Endodermal cell (in vitro differentiated cells): ENCODE data around the gene UQCC2. TPM values are rescaled to one million over a fixed set of nuclear protein-coding genes. Genes with fewer than 3 reads are reported as not detected.
A peak's percentile ranks its signal among the peaks of the same experiment; 100 is the strongest.

ENCODE experiments used
- DNase-seq: peaks from one replicate; pipeline ENCODE4 v3.0.0-alpha.2; 2017
- H3K27ac ChIP-seq: 2 replicates; pipeline ENCODE4 v1.5.1; 2013; ENCODE audit warnings: mild to moderate bottlenecking, low read depth, low read length, moderate library complexity
- H3K27me3 ChIP-seq: 2 replicates; pipeline ENCODE4 v1.6.1; 2013; ENCODE audit warnings: mild to moderate bottlenecking, low read length, moderate library complexity; ENCODE audit not compliant: insufficient read depth, control insufficient read depth, poor library complexity, severe bottlenecking
- H3K36me3 ChIP-seq: 2 replicates; pipeline ENCODE4 v1.7.0; 2013; ENCODE audit warnings: mild to moderate bottlenecking, low read length, moderate library complexity; ENCODE audit not compliant: control insufficient read depth, insufficient read depth
- H3K4me1 ChIP-seq: one replicate; pipeline ENCODE4 v1.7.0; 2013; ENCODE audit warnings: low read length; ENCODE audit not compliant: control insufficient read depth, insufficient read depth
- H3K4me3 ChIP-seq: 2 replicates; pipeline ENCODE4 v1.5.1; 2013; ENCODE audit warnings: mild to moderate bottlenecking, low read length, moderate library complexity
- H3K9ac ChIP-seq: 2 replicates; pipeline ENCODE4 v1.6.1; 2013; ENCODE audit warnings: mild to moderate bottlenecking, low read length, moderate library complexity; ENCODE audit not compliant: poor library complexity, severe bottlenecking; ENCODE audit errors: extremely low read depth
- H3K9me3 ChIP-seq: 2 replicates; pipeline ENCODE4 v1.6.1; 2013; ENCODE audit warnings: mild to moderate bottlenecking, low read length, moderate library complexity; ENCODE audit not compliant: control insufficient read depth
- H3K27ac Mint-ChIP-seq: 2 replicates; pipeline ENCODE4 v1.8.0; 2020; ENCODE audit warnings: mixed read lengths
- H3K27me3 Mint-ChIP-seq: 2 replicates; pipeline ENCODE4 v1.8.0; 2021; ENCODE audit warnings: mild to moderate bottlenecking, mixed read lengths; ENCODE audit not compliant: insufficient read depth
- H3K36me3 Mint-ChIP-seq: 2 replicates; pipeline ENCODE4 v1.8.0; 2020; ENCODE audit warnings: low read depth, mixed read lengths
- H3K4me1 Mint-ChIP-seq: 2 replicates; pipeline ENCODE4 v1.8.0; 2020; ENCODE audit warnings: mixed read lengths
- H3K4me3 Mint-ChIP-seq: 2 replicates; pipeline ENCODE4 v1.8.0; 2020; ENCODE audit warnings: mild to moderate bottlenecking, moderate library complexity, mixed read lengths
- H3K9me3 Mint-ChIP-seq: 2 replicates; pipeline ENCODE4 v1.8.0; 2020; ENCODE audit warnings: mild to moderate bottlenecking, mixed read lengths
- WGBS, 2 experiments: methylation state at CpG; one replicate each; pipeline versions ENCODE4 v1.1.5 to v1.1.7; 2013; ENCODE audit warnings: missing lambda C conversion rate in 2 of 2, mixed read lengths in 1 of 2; ENCODE audit not compliant: insufficient coverage in 1 of 2, insufficient read length in 1 of 2; 5-methylcytosine and 5-hydroxymethylcytosine counted together
- total RNA-seq, 2 donors: library from RNA; stranded (reverse); fragmentation: NEBNext Ultra II Directional in 1 of 2; extraction: Animal tissue kit (Norgen Biotek cat#: 25700) in 1 of 2; gene quantifications; 2 replicates in 1 of 2; 3 replicates in 1 of 2; pipeline ENCODE4 v1.2.1, GENCODE V29; 2021
- TF ChIP-seq, protein P1 (sequence below): fragments of 200-600 bp; sonication (generic); conservative IDR thresholded peaks from 2 replicates; pipeline ENCODE4 v1.5.0; 2021; ENCODE audit warnings: antibody characterized with exemption, mild to moderate bottlenecking

Gene UQCC2
- total RNA-seq, 2 donors from 2014 or later, result 120 to 174 TPM

DNA sequence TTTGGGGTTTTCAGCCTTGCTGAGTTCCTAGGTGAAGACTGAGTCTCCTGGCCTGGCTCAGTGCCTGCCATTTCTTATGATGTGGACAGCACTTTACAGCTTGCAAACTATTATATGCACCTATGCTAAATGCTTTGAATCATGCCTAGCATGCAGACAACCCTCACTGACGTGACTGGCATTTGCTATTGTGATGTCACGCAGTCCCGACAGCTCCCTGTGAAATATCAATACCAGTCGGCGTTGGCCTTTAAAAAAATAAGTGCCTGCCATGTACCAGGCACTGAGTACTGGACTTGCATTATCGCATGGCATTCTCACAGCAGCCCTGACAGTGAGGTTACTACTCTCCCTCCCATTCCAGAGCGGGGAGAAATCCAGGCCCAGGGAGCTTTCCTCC, 35.5 kb downstream of the UQCC2 start:
- no peak overlapping the region for H3K27ac ChIP-seq
- no peaks in the 10 kb centered on the region for H3K27me3 ChIP-seq
- Mint-ChIP-seq H3K27ac (no peak overlapping the region), H3K27me3 (no peaks in the 10 kb centered on the region), H3K9me3 (no peaks in the 10 kb centered on the region), H3K4me3 (no peak overlapping the region), H3K36me3 (peaks cover 38% of the 10 kb centered on the region), H3K4me1 (no peaks in the 10 kb centered on the region)
- no peak overlapping the region for H3K4me3 ChIP-seq
- no peak overlapping the region for H3K9ac ChIP-seq
- TF ChIP-seq, protein P1, sequence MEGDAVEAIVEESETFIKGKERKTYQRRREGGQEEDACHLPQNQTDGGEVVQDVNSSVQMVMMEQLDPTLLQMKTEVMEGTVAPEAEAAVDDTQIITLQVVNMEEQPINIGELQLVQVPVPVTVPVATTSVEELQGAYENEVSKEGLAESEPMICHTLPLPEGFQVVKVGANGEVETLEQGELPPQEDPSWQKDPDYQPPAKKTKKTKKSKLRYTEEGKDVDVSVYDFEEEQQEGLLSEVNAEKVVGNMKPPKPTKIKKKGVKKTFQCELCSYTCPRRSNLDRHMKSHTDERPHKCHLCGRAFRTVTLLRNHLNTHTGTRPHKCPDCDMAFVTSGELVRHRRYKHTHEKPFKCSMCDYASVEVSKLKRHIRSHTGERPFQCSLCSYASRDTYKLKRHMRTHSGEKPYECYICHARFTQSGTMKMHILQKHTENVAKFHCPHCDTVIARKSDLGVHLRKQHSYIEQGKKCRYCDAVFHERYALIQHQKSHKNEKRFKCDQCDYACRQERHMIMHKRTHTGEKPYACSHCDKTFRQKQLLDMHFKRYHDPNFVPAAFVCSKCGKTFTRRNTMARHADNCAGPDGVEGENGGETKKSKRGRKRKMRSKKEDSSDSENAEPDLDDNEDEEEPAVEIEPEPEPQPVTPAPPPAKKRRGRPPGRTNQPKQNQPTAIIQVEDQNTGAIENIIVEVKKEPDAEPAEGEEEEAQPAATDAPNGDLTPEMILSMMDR, result no peak
- no peaks in the 10 kb centered on the region for H3K9me3 ChIP-seq
- H3K4me1 ChIP-seq, result no peaks in the 10 kb centered on the region
- H3K36me3 ChIP-seq, result peaks cover 4% of the 10 kb centered on the region
- WGBS, 2 experiments, result 88 to 93% methylated on average over 6 to 7 of the region's 7 CpGs
- no peak for DNase-seq

DNA sequence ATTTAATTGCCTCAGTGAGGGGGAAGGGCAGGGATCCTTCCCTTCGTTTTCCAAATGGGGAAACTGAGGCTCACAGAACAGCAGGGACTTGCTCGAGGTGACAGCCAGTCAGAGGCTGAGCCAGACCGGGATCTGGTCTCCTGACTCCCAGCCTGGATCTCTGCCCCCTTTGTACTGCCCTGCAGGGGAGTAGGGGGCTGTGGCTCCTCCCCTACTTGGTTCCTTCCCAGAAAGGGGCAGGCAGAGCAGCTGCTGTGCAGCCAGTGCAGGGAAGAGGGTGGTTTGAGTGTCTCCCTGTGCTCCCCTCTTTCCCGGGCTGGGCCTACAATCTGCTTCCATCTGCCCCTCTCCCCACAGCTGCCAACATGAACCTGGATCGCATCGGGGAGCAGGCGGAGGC, 37.6 kb downstream of the UQCC2 start:
- DNase-seq, result no peak
- no peak overlapping the region for H3K4me3 ChIP-seq
- H3K27me3 ChIP-seq, result no peaks in the 10 kb centered on the region
- no peaks in the 10 kb centered on the region for H3K4me1 ChIP-seq
- no peak overlapping the region for H3K27ac Mint-ChIP-seq
- no peaks in the 10 kb centered on the region for H3K9me3 ChIP-seq
- TF ChIP-seq, protein P1, result no peak
- H3K27ac ChIP-seq, result peak overlapping the region; percentile 66
- no peak overlapping the region for H3K4me3 Mint-ChIP-seq
- peaks cover 4% of the 10 kb centered on the region for H3K36me3 ChIP-seq
- 70 to 83% methylated on average over 2 to 7 of the region's 7 CpGs for WGBS, 2 experiments
- H3K36me3 Mint-ChIP-seq, result peaks cover 39% of the 10 kb centered on the region
- no peaks in the 10 kb centered on the region for H3K4me1 Mint-ChIP-seq
- no peak overlapping the region for H3K9ac ChIP-seq
- no peaks in the 10 kb centered on the region for H3K27me3 Mint-ChIP-seq
- no peaks in the 10 kb centered on the region for H3K9me3 Mint-ChIP-seq

DNA sequence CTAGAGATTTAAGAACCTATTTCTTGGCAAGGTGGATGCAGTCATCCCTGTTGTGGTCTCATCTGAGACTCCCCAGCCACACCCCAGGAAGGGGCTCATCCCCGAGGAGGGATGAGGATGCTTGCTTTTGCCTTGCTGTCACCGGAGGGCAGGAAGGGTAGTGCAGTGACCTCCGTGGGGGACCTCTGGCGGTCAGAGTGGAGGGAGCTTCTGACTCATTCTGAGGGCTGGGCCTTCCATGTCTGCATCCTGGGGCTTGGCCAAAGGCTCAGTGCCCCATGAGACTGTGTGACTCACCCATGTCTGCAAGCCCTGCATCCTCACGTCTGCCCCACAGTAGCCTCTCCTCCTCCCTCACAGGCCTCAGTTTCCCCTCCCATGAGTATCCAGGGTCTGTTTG, 38.7 kb downstream of the UQCC2 start:
- WGBS, 2 experiments, result 73% methylated on average over 5 of the region's 5 CpGs; no CpG with 5 or more reads in 1 of the 2 experiments
- Mint-ChIP-seq H3K36me3 (peaks cover 42% of the 10 kb centered on the region), H3K27me3 (no peaks in the 10 kb centered on the region), H3K4me3 (no peak overlapping the region), H3K4me1 (no peaks in the 10 kb centered on the region), H3K9me3 (no peaks in the 10 kb centered on the region), H3K27ac (no peak overlapping the region)
- Histone ChIP-seq H3K36me3 (peaks cover 4% of the 10 kb centered on the region), H3K27ac (no peak overlapping the region), H3K27me3 (no peaks in the 10 kb centered on the region), H3K9me3 (no peaks in the 10 kb centered on the region), H3K9ac (no peak overlapping the region), H3K4me3 (no peak overlapping the region), H3K4me1 (no peaks in the 10 kb centered on the region)
- DNase-seq, result peak; percentile 88
- TF ChIP-seq, protein P1, result peak; percentile 68
